Kidney (tissue), 14 donors: ENCODE data around the gene IFTAP. TPM values are rescaled to one million over a fixed set of nuclear protein-coding genes. Genes with fewer than 3 reads are reported as not detected.

ENCODE experiments used
- DNase-seq, 5 donors: peaks; one replicate each; pipeline ENCODE4 v3.0.0-alpha.2; 2013 to 2020
- FAIRE-seq: peaks from 2 replicates; lab custom pipeline; 2012; peaks lifted over from hg19 to GRCh38; lab: Jason Lieb, UNC
- H3K27ac ChIP-seq, 2 donors: one replicate each; pipeline ENCODE4 v1.7.0; 2013; ENCODE audit warnings: low read depth in 2 of 2, low read length in 2 of 2, inconsistent platforms in 1 of 2
- H3K27me3 ChIP-seq: one replicate; pipeline ENCODE4 v1.7.1; 2013; ENCODE audit warnings: low read length, inconsistent platforms; ENCODE audit not compliant: control insufficient read depth, insufficient read depth
- H3K36me3 ChIP-seq, 3 donors: one replicate each; pipeline versions ENCODE4 v1.7.0 to v1.7.1; 2013; ENCODE audit warnings: low read length in 3 of 3, control low read depth in 1 of 3, inconsistent platforms in 1 of 3; ENCODE audit not compliant: insufficient read depth in 3 of 3, control insufficient read depth in 2 of 3
- H3K4me1 ChIP-seq, 3 donors: one replicate each; pipeline versions ENCODE4 v1.7.0 to v1.7.1; 2013; ENCODE audit warnings: low read length in 3 of 3, inconsistent platforms in 1 of 3, low read depth in 1 of 3; ENCODE audit not compliant: control insufficient read depth in 2 of 3, insufficient read depth in 2 of 3
- H3K4me3 ChIP-seq, 3 donors: one replicate each; pipeline versions ENCODE4 v1.7.0 to v1.8.1; 2013; ENCODE audit warnings: low read length in 3 of 3, control low read depth in 1 of 3, inconsistent platforms in 1 of 3
- H3K9ac ChIP-seq, 3 donors: one replicate each; pipeline versions ENCODE4 v1.7.0 to v1.7.1; 2013; ENCODE audit warnings: low read length in 3 of 3, control low read depth in 1 of 3, inconsistent platforms in 1 of 3
- H3K9me3 ChIP-seq, 3 donors: one replicate each; pipeline versions ENCODE4 v1.7.0 to v1.7.1; 2013; ENCODE audit warnings: low read length in 3 of 3, control low read depth in 1 of 3, inconsistent platforms in 1 of 3; ENCODE audit not compliant: control insufficient read depth in 2 of 3, insufficient read depth in 1 of 3
- intact Hi-C: fragments of 100-400 bp; cut with DNase I; formaldehyde crosslinking; loops from one replicate; pipeline ENCODE4 v1.11.1; 2022
- polyA plus RNA-seq: library from polyadenylated mRNA; stranded (reverse); fragments of 350-450 nt; fragmentation: Illumina TruSeq; extraction: RNeasy Lipid Tissue Mini Kit (QIAGEN cat#74804); gene quantifications from one replicate; pipeline ENCODE4 v1.2.3, GENCODE V29; 2014; ENCODE audit warnings: low read depth, low replicate concordance; ENCODE audit not compliant: insufficient read depth
- total RNA-seq: library from RNA; stranded (reverse); fragmentation: NEBNext Ultra II Directional; extraction: Animal tissue kit (Norgen Biotek cat#: 25700); gene quantifications from one replicate; pipeline ENCODE4 v1.2.1, GENCODE V29; 2021
- TF ChIP-seq, protein P1 (sequence below): IDR thresholded peaks from 3 replicates; pipeline ENCODE4 v1.5.1; 2012; ENCODE audit warnings: mild to moderate bottlenecking, moderate library complexity, borderline replicate concordance; ENCODE audit not compliant: insufficient read depth; ENCODE audit errors: extremely low read depth
- donor health status: control.
- donor health status: control.
- donor health status: control.
- donor health status: control.
- donor health status: control.
- donor health status: DM: yes; HTN: yes; CAD: no.
- donor health status: Normal renal cell carcinoma (clear cell type).

IFTAP gene
- total and polyA plus RNA-seq, 2 donors from 2014 or later = 13.4 to 49.3 TPM

DNA sequence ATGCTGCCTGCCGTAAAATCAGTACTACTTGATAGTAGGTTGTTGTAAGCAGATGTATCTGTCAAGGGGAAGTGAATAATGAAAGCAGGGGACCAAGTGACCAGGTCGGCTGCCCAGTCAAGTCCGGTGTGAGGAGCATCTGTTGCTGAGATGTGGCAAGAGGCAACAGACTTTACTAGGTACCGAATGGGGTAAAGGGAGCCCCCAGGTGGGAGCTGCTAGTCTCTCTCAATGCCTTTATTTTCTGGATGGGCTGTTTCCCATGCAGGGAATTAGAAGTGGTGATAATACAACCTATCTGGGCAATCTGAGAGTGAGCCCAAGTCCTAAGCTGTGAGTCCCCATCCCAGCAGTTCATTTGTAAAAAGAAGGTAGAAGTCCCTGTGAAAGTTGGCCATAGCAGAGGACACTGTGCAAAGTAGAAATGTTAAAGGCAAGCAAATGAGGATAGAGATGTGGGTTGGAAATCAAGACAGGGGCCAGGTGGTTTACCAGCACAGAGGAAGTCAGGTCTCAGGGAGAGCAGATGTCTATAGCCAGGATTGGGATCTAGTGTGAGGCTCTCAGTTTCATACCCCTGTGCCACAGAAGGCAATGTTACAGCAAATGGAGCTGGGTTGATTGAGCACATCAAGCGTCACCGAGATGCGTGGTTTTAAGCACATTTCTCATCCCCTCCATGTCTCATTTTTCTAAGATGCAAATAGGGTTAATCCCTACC, 94.4 kb downstream of the IFTAP start:
- H3K9me3 ChIP-seq = no peaks in the 10 kb centered on the region
- no peaks in the 10 kb centered on the region for H3K36me3 ChIP-seq
- H3K4me3 ChIP-seq = no peak overlapping the region
- H3K27ac ChIP-seq = no peak overlapping the region
- FAIRE-seq = no peak
- H3K4me1 ChIP-seq = no peaks in the 10 kb centered on the region
- intact Hi-C loops = no loop called here
- no peaks in the 10 kb centered on the region for H3K27me3 ChIP-seq
- no peak for DNase-seq
- TF ChIP-seq, protein P1, sequence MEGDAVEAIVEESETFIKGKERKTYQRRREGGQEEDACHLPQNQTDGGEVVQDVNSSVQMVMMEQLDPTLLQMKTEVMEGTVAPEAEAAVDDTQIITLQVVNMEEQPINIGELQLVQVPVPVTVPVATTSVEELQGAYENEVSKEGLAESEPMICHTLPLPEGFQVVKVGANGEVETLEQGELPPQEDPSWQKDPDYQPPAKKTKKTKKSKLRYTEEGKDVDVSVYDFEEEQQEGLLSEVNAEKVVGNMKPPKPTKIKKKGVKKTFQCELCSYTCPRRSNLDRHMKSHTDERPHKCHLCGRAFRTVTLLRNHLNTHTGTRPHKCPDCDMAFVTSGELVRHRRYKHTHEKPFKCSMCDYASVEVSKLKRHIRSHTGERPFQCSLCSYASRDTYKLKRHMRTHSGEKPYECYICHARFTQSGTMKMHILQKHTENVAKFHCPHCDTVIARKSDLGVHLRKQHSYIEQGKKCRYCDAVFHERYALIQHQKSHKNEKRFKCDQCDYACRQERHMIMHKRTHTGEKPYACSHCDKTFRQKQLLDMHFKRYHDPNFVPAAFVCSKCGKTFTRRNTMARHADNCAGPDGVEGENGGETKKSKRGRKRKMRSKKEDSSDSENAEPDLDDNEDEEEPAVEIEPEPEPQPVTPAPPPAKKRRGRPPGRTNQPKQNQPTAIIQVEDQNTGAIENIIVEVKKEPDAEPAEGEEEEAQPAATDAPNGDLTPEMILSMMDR = no peak
- H3K9ac ChIP-seq = no peak overlapping the region

DNA sequence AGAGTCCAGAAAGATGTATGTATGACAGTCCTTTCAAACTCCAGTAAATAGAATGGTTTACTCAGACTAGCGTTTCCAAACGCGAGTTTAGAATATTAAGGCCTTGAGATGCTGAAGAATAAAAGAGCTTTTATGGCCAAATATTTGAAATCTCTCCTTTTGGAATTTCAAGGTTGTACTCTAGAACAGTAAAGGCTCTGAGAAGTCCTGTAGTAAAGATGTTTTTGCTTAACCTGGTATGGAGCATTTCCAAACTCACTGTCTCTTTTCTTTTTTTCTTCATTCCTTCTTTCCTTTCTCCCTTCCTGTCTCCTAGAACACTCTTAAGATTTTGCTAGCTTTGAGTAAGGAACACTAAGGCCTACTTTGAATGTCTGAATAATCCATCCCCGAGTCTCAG, 95.1 kb downstream of the IFTAP start:
- no peak overlapping the region for H3K9ac ChIP-seq
- H3K4me1 ChIP-seq = no peaks in the 10 kb centered on the region
- no peak overlapping the region for H3K4me3 ChIP-seq
- H3K27ac ChIP-seq = no peak overlapping the region
- H3K27me3 ChIP-seq = no peaks in the 10 kb centered on the region
- FAIRE-seq (no peak), DNase-seq (no peak)
- no peaks in the 10 kb centered on the region for H3K36me3 ChIP-seq
- H3K9me3 ChIP-seq = no peaks in the 10 kb centered on the region
- TF ChIP-seq, protein P1 = no peak
- intact Hi-C loops = no loop called here

DNA sequence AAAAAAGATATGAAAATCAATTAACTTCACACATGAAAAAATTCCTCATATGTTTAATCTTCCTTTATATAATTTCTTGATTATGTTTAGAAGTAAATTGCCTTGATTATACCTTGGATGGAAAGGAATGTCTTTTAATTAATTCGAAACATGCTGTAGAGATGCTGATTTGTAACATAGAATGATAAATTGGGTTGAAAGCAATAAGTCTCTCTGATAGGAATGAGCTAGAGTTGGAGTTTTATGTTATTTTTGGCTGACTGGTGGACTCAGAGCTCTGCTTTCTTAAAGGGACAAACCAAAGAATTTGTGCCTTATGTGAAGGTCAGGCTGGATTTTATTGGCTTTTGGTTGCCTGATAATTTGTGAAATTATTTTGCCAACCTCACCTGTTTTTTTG, 98.4 kb downstream of the IFTAP start:
- TF ChIP-seq, protein P1 = no peak
- Histone ChIP-seq H3K27me3 (no peaks in the 10 kb centered on the region), H3K36me3 (no peaks in the 10 kb centered on the region), H3K27ac (no peak overlapping the region), H3K4me1 (no peaks in the 10 kb centered on the region), H3K4me3 (no peak overlapping the region), H3K9me3 (no peaks in the 10 kb centered on the region), H3K9ac (no peak overlapping the region)
- intact Hi-C loops = no loop called here
- peak in 2 of 5 donors; percentile 41 to 74 for DNase-seq
- no peak for FAIRE-seq
